OCI-LY3 (cell line): ENCODE measurements around the gene MT1M.

Source experiments
- CTCF ChIP-seq: fragments of 200-600, 300-600 bp; sonication (generic); IDR thresholded peaks from 2 replicates; pipeline ENCODE4 v1.5.1; 2014; ENCODE audit warnings: antibody characterized with exemption, low read length, low read depth
- EZH2phosphoT487 ChIP-seq: fragments of 200-600 bp; shearing (Covaris generic); IDR thresholded peaks from 2 replicates; pipeline ENCODE4 v1.6.1; 2018; ENCODE audit warnings: antibody characterized with exemption, mixed run types, low read depth

DNA sequence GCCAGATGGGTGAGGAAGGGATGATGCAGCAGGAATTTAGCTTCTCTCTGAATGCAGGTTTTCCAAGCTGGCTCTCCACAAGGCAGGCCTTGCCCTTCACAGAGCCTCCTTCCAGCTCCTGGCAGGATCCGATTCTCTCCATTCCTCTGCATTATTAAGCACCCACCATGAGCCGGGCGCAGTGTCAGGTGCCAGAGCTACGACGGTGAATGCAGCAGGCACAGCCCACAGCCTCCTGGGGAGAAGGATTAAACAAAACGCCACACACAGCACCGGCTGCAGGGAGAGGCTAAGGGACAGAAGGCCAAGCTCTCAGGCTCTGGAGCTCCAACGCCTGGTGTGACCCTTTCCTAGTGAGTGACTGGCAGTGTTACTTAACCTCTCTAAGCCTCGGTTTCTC is 31.1 kb upstream of the MT1M start:
- TF ChIP-seq CTCF (no peak), EZH2phosphoT487 (no peak)
